BE2C (cell line): ENCODE measurements around the gene VWF.
A peak's percentile ranks its signal among the peaks of the same experiment; 100 is the strongest.

ENCODE experiments used
- DNase-seq: peaks from one replicate; pipeline ENCODE4 v3.0.0-alpha.2; 2020
- H3K27me3 ChIP-seq: fragments of 250-450 bp; sonication (Bioruptor Pico); 2 replicates; pipeline ENCODE4 v1.5.1; 2020; ENCODE audit warnings: mild to moderate bottlenecking
- H3K36me3 ChIP-seq: fragments of 250-450 bp; sonication (Bioruptor Pico); 2 replicates; pipeline ENCODE4 v1.5.1; 2020; ENCODE audit warnings: mild to moderate bottlenecking
- H3K4me1 ChIP-seq: fragments of 250-450 bp; sonication (Bioruptor Pico); 2 replicates; pipeline ENCODE4 v1.5.1; 2020
- H3K4me3 ChIP-seq: 2 replicates; pipeline ENCODE4 v1.5.1; 2011; ENCODE audit warnings: low read depth, low read length
- H3K9me3 ChIP-seq: fragments of 250-450 bp; sonication (Bioruptor Pico); 2 replicates; pipeline ENCODE4 v1.5.1; 2020
- TF ChIP-seq, protein P1 (sequence below): IDR thresholded peaks from 2 replicates; pipeline ENCODE4 v1.5.1; 2012; ENCODE audit warnings: mild to moderate bottlenecking, low read depth, low read length

Gene VWF

DNA sequence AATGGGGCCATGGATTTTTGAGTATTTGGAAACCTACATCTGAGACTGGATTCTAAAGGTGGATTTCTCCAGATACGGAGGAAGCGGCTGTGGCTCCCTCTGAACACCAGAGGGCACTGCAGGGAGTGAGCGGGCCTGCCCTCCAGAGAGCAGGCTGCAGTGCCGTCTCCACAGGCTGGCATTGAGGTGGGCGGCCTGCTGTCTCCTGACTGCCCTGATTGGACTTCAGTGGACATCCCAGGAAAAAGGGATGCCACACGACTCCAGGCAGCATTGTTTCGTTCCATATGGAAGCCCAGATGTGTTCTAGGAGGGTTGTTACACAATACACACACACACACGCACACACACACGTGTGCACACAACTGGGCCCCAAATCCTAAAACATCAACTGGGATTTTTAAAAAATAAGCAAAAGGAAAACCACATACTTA lies 158.5 kb downstream of the VWF start:
- no peaks in the 10 kb centered on the region for H3K9me3 ChIP-seq
- H3K27me3 ChIP-seq = peaks cover 14% of the 10 kb centered on the region
- TF ChIP-seq, protein P1, sequence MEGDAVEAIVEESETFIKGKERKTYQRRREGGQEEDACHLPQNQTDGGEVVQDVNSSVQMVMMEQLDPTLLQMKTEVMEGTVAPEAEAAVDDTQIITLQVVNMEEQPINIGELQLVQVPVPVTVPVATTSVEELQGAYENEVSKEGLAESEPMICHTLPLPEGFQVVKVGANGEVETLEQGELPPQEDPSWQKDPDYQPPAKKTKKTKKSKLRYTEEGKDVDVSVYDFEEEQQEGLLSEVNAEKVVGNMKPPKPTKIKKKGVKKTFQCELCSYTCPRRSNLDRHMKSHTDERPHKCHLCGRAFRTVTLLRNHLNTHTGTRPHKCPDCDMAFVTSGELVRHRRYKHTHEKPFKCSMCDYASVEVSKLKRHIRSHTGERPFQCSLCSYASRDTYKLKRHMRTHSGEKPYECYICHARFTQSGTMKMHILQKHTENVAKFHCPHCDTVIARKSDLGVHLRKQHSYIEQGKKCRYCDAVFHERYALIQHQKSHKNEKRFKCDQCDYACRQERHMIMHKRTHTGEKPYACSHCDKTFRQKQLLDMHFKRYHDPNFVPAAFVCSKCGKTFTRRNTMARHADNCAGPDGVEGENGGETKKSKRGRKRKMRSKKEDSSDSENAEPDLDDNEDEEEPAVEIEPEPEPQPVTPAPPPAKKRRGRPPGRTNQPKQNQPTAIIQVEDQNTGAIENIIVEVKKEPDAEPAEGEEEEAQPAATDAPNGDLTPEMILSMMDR = peak; percentile 87
- no peaks in the 10 kb centered on the region for H3K36me3 ChIP-seq
- H3K4me1 ChIP-seq = no peaks in the 10 kb centered on the region
- no peak overlapping the region for H3K4me3 ChIP-seq
- peak; percentile 79 for DNase-seq

DNA sequence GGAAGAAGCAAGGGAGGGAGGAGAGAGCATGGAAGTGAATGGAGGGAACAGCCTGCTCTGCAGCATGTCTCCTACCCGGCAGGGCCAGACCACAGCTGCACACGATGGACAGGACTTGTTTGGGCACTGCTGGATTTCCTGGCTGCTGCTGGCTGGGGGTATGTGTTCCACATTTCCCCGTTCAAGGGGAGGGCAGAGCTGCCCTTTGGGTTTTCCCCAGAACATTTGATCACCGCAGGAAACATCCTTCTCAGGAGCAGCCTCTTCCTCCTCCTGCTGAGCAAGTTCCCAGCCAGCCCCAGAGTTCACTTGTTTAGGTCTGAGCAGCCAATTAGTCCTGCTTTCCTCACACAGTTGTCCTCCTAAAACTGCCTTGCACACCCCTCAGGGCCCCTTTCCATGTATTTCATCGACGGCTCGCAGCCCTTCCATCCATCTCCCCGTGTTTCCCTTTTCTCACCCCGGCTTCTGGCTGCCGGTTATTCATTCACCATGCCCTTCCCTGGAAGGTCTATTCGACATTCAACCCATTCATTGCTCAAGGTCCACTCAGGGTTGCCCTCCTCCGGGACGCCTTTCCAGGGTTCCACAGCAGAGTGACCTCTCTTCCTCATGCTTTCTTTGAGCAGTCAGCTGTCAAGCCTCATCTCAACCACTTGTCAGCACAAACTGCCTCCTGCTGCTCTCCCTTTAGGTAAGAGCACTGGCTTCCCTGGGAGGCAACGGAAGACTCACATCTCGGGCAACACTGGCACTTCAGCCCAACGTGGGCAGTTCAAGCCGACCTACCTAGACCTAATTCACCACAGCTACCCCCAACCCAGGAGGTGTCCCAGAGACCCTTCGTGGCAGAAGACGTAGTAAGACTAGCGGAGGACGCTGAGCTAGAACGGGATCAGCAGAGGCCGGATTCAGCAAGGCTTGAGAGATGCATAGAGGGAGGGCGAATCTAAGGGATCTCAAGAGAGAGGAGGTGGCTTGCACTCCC lies 159.3 kb downstream of the VWF start:
- DNase-seq = no peak
- TF ChIP-seq, protein P1 = no peak
- peaks cover 17% of the 10 kb centered on the region for H3K27me3 ChIP-seq
- no peaks in the 10 kb centered on the region for H3K4me1 ChIP-seq
- H3K4me3 ChIP-seq = no peak overlapping the region
- no peaks in the 10 kb centered on the region for H3K9me3 ChIP-seq
- no peaks in the 10 kb centered on the region for H3K36me3 ChIP-seq

DNA sequence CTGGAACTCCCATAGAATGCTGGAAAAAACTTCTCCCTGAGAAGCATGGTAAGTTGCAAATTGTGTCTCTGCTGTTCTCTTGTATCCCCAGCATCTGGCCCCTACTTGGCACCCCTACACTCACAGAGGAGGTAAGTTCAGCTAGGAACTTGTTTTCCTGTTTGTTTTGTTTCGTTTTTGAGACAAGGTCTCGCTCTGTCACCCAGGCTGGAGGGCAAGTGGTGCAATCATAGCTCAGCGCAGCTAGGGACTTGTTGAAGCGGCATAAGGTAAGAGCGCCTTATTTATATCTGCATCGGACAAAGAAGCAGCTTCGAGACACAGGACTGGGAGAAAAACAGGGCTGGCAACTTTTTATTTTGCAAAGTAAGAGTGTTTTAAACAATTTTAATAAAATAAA lies 161.0 kb downstream of the VWF start:
- no peak overlapping the region for H3K4me3 ChIP-seq
- H3K27me3 ChIP-seq = peaks cover 8% of the 10 kb centered on the region
- no peak for DNase-seq
- no peaks in the 10 kb centered on the region for H3K9me3 ChIP-seq
- no peaks in the 10 kb centered on the region for H3K4me1 ChIP-seq
- no peaks in the 10 kb centered on the region for H3K36me3 ChIP-seq
- TF ChIP-seq, protein P1 = no peak

DNA sequence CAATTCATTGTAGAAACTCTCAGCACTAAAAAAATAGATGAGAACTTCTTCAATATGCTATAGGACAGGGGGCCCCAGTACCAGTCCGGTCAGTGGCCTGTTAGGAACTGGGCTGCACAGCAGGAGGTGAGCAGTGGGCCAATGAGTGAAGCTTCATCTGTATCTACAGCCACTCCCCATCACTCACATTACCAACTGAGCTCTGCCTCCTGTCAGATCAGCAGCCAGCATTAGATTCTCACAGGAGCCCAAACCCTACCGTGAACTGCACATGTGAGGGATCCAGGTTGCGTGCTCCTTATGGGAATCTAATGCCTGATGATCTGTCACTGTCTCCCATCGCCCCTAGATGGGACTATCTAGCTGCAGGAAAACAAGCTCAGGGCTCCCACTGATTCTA lies 163.7 kb downstream of the VWF start:
- H3K36me3 ChIP-seq = no peaks in the 10 kb centered on the region
- H3K9me3 ChIP-seq = no peaks in the 10 kb centered on the region
- peaks cover 13% of the 10 kb centered on the region; the same call in 1 of the 2 replicates for H3K27me3 ChIP-seq
- H3K4me3 ChIP-seq = no peak overlapping the region
- TF ChIP-seq, protein P1 = no peak
- DNase-seq = no peak
- H3K4me1 ChIP-seq = no peaks in the 10 kb centered on the region

DNA sequence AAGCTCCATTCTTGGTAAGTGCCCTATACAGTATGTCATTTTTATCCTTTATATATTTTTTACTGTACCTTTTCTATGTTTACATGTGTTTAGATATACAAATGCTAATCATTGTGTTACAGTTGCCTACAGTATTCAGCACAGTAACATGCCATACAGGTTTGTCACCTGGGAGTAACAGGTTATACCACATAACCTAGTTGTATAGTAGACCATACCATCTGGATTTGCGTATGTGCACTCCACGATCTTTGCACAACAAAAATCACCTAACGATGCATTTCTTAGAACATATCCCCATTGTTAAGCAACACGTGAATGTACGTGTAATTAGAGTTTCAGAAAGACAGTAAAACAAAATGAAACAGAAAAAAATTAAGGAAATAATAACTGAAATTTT lies 167.5 kb downstream of the VWF start:
- DNase-seq = no peak
- H3K9me3 ChIP-seq = no peaks in the 10 kb centered on the region
- TF ChIP-seq, protein P1 = no peak
- H3K4me3 ChIP-seq = no peak overlapping the region
- H3K36me3 ChIP-seq = no peaks in the 10 kb centered on the region
- no peaks in the 10 kb centered on the region for H3K4me1 ChIP-seq
- peaks cover 36% of the 10 kb centered on the region for H3K27me3 ChIP-seq

DNA sequence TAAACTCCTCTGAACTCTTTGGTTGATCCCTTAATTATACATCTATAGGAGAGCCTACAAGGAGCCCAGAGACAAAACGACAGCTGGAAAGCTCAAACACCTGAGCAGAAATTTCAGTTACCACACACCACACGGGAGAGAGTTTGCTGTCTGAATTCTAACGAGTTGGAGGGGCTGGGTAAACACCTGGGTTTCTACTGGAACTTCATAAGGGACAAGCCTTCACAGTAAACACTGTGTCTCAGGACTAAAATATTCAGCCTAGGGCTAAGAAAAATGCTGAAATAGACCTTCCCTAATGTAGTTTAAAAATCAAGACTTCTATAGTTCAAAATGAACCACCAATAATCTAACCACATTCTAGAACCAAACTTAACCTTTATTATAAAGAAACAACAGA lies 169.8 kb downstream of the VWF start:
- Histone ChIP-seq H3K9me3 (no peaks in the 10 kb centered on the region), H3K27me3 (peaks cover 36% of the 10 kb centered on the region), H3K4me1 (no peaks in the 10 kb centered on the region), H3K4me3 (no peak overlapping the region), H3K36me3 (no peaks in the 10 kb centered on the region)
- TF ChIP-seq, protein P1 = no peak
- no peak for DNase-seq
